DND-41 (cell line): Measurements from ENCODE around the gene FOXL1.

Experiments
- ATAC-seq: fragments of 200-7000 bp; cut with Tn5 transposase; 3 replicates; pipeline ENCODE4 v1.9.1; 2021; ENCODE audit warnings: low read depth; ENCODE audit not compliant: insufficient read depth
- DNase-seq: peaks from one replicate; pipeline ENCODE4 v3.0.0-alpha.2; 2020
- H2AFZ ChIP-seq: 2 replicates; pipeline ENCODE4 v1.6.0; 2012; ENCODE audit warnings: low read depth, low read length
- H3K27ac ChIP-seq: 2 replicates; pipeline ENCODE4 v1.5.1; 2012; ENCODE audit warnings: low read length, inconsistent platforms
- H3K27me3 ChIP-seq: fragments of 200-600 bp; sonication (generic); 2 replicates; pipeline ENCODE4 v1.6.0; 2012; ENCODE audit warnings: low read length, mild to moderate bottlenecking, inconsistent platforms; ENCODE audit not compliant: insufficient read depth, poor library complexity
- H3K36me3 ChIP-seq: 2 replicates; pipeline ENCODE4 v1.5.1; 2012; ENCODE audit warnings: low read length, inconsistent platforms; ENCODE audit not compliant: insufficient read depth
- H3K4me1 ChIP-seq: 2 replicates; pipeline ENCODE4 v1.5.1; 2012; ENCODE audit warnings: mild to moderate bottlenecking, low read length; ENCODE audit not compliant: insufficient read depth
- H3K4me2 ChIP-seq: 2 replicates; pipeline ENCODE4 v1.6.0; 2012; ENCODE audit warnings: mild to moderate bottlenecking, moderate library complexity, low read length, inconsistent platforms; ENCODE audit not compliant: insufficient read depth
- H3K4me3 ChIP-seq, 2 experiments: fragments of 200-600 bp in 1 of 2; shearing (Covaris generic) in 1 of 2; 2 replicates each; pipeline ENCODE4 v1.5.1; 2012 to 2016; ENCODE audit warnings: inconsistent platforms in 2 of 2, low read length in 2 of 2, mild to moderate bottlenecking in 2 of 2, low read depth in 1 of 2, moderate library complexity in 1 of 2
- H3K79me2 ChIP-seq: 2 replicates; pipeline ENCODE4 v1.6.0; 2012; ENCODE audit warnings: low read length, inconsistent platforms; ENCODE audit not compliant: insufficient read depth
- H3K9ac ChIP-seq: 2 replicates; pipeline ENCODE4 v1.6.0; 2012; ENCODE audit warnings: low read depth, mild to moderate bottlenecking, inconsistent platforms, low read length, moderate library complexity
- H3K9me3 ChIP-seq: 2 replicates; pipeline ENCODE4 v1.5.1; 2012; ENCODE audit warnings: low read length, moderate library complexity, mild to moderate bottlenecking, inconsistent platforms; ENCODE audit not compliant: insufficient read depth, severe bottlenecking
- H4K20me1 ChIP-seq: 2 replicates; pipeline ENCODE4 v1.6.0; 2012; ENCODE audit warnings: low read length; ENCODE audit not compliant: insufficient read depth
- CTCF ChIP-seq: IDR thresholded peaks from 2 replicates; pipeline ENCODE4 v1.5.1; 2012; ENCODE audit warnings: borderline replicate concordance, low read length, moderate library complexity, mild to moderate bottlenecking; ENCODE audit not compliant: poor library complexity, severe bottlenecking; ENCODE audit errors: extremely low read depth
- EZH2 ChIP-seq: IDR thresholded peaks from 3 replicates; pipeline ENCODE4 v1.6.1; 2012; ENCODE audit warnings: borderline replicate concordance, low read depth, mild to moderate bottlenecking, moderate library complexity, low read length, inconsistent platforms; ENCODE audit not compliant: severe bottlenecking

The FOXL1 gene

GRCh38 chr16:86531641-86532525, 46.5 kb upstream of the FOXL1 start:
- H3K9me3 ChIP-seq: no peaks in the 10 kb centered on the region
- H3K4me1 ChIP-seq: no peaks in the 10 kb centered on the region
- no peak overlapping the region for H3K4me2 ChIP-seq
- TF ChIP-seq EZH2 (no peak), CTCF (no peak)
- H3K79me2 ChIP-seq: no peaks in the 10 kb centered on the region
- ATAC-seq: no peak
- H3K27me3 ChIP-seq: no peaks in the 10 kb centered on the region
- no peak overlapping the region for H3K4me3 ChIP-seq
- H2AFZ ChIP-seq: no peak overlapping the region
- no peak overlapping the region for H3K9ac ChIP-seq
- no peak overlapping the region for H3K27ac ChIP-seq
- DNase-seq: no peak
- H3K36me3 ChIP-seq: peaks cover 19% of the 10 kb centered on the region
- no peaks in the 10 kb centered on the region for H4K20me1 ChIP-seq

- ATAC-seq: no peak
Measured at GRCh38 chr16:86532526-86532815, 45.9 kb upstream of the FOXL1 start.

GRCh38 chr16:86533076-86533475, 45.3 kb upstream of the FOXL1 start:
- no peaks in the 10 kb centered on the region for H3K79me2 ChIP-seq
- no peak for TF ChIP-seq CTCF
- TF ChIP-seq EZH2: no peak

More at GRCh38 chr16:86532526-86532815, 45.9 kb upstream of the FOXL1 start:
- no peaks in the 10 kb centered on the region for H3K9me3 ChIP-seq
- H3K36me3 ChIP-seq: peaks cover 19% of the 10 kb centered on the region
- no peaks in the 10 kb centered on the region for H4K20me1 ChIP-seq
- H3K27me3 ChIP-seq: no peaks in the 10 kb centered on the region
- H3K4me1 ChIP-seq: no peaks in the 10 kb centered on the region
- no peak overlapping the region for H3K4me2 ChIP-seq
- H3K79me2 ChIP-seq: no peaks in the 10 kb centered on the region
- DNase-seq: no peak
- H3K9ac ChIP-seq: no peak overlapping the region
- no peak for TF ChIP-seq EZH2
- H3K4me3 ChIP-seq: no peak overlapping the region
- H3K27ac ChIP-seq: no peak overlapping the region
- no peak overlapping the region for H2AFZ ChIP-seq

GRCh38 chr16:86533767-86534351, 44.5 kb upstream of the FOXL1 start:
- TF ChIP-seq CTCF: no peak
- no peak for TF ChIP-seq EZH2
- Histone ChIP-seq H4K20me1 (no peaks in the 10 kb centered on the region), H3K9me3 (no peaks in the 10 kb centered on the region), H3K4me1 (no peaks in the 10 kb centered on the region), H3K27ac (no peak overlapping the region), H3K9ac (no peak overlapping the region), H3K79me2 (no peaks in the 10 kb centered on the region), H3K4me3 (no peak overlapping the region), H3K36me3 (peaks cover 33% of the 10 kb centered on the region), H2AFZ (no peak overlapping the region), H3K27me3 (no peaks in the 10 kb centered on the region), H3K4me2 (no peak overlapping the region)
- DNase-seq (no peak), ATAC-seq (no peak)

More at GRCh38 chr16:86533076-86533475, 45.3 kb upstream of the FOXL1 start:
- peaks cover 25% of the 10 kb centered on the region for H3K36me3 ChIP-seq
- no peak overlapping the region for H3K9ac ChIP-seq
- H3K4me3 ChIP-seq: no peak overlapping the region
- H3K9me3 ChIP-seq: no peaks in the 10 kb centered on the region
- ATAC-seq: no peak
- H2AFZ ChIP-seq: no peak overlapping the region
- H3K27me3 ChIP-seq: no peaks in the 10 kb centered on the region
- H3K27ac ChIP-seq: no peak overlapping the region
- H3K4me2 ChIP-seq: no peak overlapping the region
- no peak for DNase-seq
- H4K20me1 ChIP-seq: no peaks in the 10 kb centered on the region
- no peaks in the 10 kb centered on the region for H3K4me1 ChIP-seq
